Left lobe of liver (tissue), 2 donors: ENCODE results near the gene VASN. TPM values are rescaled to one million over a fixed set of nuclear protein-coding genes. Genes with fewer than 3 reads are reported as not detected.

ENCODE experiments used
- ATAC-seq: fragments of 200-7000 bp; cut with Tn5 transposase; one replicate; pipeline ENCODE4 v1.9.1; 2020; ENCODE audit warnings: mild to moderate bottlenecking, moderate library complexity
- DNase-seq: peaks from one replicate; pipeline ENCODE4 v3.0.0-alpha.2; 2020; ENCODE audit warnings: low spot score
- total RNA-seq: library from RNA; stranded (reverse); gene quantifications from one replicate; pipeline ENCODE4 v1.2.1, GENCODE V29; 2021
- donor health status: DM: no; HTN: no; CAD: no; lungs with moderate emphysema.
- donor health status: DM: no; HTN: yes; CAD: no.

Gene VASN
- total RNA-seq, 1 donor from 2014 or later = 22.3 TPM

DNA sequence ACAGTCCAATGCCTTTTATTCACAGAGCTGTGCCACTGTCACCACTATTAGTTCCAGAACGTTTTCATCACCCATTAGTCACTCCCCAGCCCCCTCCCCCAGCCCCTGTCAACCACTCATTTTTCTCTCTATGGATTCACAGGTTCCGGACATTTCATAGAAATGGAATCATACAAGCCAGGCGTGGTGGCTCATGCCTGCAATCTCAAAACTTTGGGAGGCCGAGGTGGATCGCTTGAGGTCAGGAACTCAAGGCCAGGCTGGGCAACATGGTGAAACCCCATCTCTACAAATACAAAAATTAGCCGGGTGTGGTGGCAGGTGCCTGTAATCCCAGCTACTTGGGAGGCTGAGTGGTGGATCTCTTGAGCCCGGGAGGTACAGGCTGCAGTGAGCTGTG lies 19.8 kb upstream of the VASN start:
- ATAC-seq (no peak), DNase-seq (no peak)

- ATAC-seq (no peak), DNase-seq (no peak)
Measured at GRCh38 chr16:4352843-4353242, 18.8 kb upstream of the VASN start.

- DNase-seq (no peak), ATAC-seq (no peak)
Measured at GRCh38 chr16:4353675-4354074, 18.0 kb upstream of the VASN start.

- DNase-seq = no peak
- ATAC-seq = no peak
Measured at GRCh38 chr16:4354512-4355409, 16.9 kb upstream of the VASN start.

DNA sequence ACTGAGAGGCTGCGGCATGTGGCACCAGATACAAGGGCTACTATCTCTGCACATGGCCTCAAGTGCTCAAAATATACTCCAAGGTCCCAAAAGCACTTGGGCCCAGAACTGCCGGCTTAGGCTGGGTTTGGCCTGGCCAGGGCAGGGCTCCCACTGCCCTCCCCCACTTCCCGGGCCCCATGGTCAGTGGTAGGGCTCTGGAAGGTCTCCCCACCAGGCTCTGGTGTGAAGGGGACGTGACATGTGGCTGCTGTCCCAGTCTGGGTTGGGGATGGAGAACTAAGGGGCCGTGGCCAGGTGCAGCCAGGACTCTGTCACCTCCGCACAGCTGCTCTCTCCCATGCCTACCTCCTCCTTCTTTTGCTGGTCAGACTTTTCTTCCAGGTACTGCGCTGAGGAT lies 14.8 kb upstream of the VASN start:
- no peak for DNase-seq
- ATAC-seq = no peak

- no peak for ATAC-seq
- no peak for DNase-seq
Measured at GRCh38 chr16:4358236-4358635, 13.4 kb upstream of the VASN start.

DNA sequence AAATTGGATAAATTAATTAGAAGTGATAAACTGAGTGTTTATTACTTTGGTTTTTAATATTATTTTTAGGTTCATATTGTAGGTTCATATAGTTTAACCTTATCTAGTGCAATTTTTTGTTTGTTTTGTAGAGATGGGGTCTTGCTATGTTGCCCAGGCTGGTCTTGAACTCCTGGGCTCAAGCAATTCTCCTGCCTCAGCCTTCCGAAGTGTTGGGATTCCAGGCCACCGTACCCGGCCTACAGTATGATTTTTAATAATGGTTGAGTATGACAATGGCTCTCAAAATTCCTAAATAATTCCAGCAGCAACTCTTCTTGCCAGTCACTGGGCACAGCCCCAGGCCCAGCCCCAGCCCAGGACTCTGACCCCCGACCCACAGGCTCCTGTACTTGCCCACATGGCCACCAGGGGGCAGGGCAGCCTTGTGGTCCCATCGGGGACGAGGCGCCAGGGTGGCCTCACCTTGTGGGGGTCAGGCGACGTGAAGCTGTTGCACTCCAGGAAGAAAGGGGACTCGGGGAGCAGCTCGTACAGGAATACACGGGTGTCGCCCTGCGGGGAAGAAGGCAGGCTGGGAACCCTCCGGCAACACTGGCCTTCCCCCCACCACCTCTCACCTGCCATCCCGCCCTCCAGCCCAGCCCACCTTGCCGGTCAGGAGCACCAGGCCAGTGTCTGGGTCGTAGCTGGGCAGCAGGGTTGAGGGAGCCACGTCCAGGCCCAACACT lies 12.7 kb upstream of the VASN start:
- ATAC-seq (peak; percentile 84), DNase-seq (no peak)

- DNase-seq (no peak), ATAC-seq (no peak)
Measured at GRCh38 chr16:4359914-4360313, 11.7 kb upstream of the VASN start.

DNA sequence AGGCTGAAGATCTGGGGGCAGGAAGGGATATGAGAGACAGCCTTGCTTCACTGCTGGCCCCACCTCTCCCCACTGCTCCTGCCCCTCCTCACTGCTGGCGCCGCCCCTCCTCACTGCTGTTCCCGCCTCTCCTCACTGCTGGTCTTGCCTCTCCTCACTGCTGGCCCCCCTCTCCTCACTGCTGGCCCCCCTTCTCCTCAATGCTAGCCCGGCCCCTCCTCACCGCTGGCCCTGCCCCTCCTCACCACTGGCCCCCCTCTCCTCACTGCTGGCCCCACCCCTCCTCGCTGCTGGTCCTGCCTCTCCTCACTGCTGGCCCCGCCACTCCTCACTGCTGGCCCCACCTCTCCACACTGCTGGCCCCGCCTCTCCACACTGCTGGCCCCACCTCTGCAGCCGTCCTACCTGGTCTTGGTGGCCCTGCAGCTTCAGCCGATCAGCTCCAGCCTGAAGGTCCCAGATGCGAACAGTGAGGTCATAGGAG lies 11.1 kb upstream of the VASN start:
- DNase-seq (no peak), ATAC-seq (peak; percentile 25)

- DNase-seq (no peak), ATAC-seq (no peak)
Measured at GRCh38 chr16:4361033-4361943, 10.4 kb upstream of the VASN start.

- ATAC-seq (no peak), DNase-seq (no peak)
Measured at GRCh38 chr16:4361944-4362311, 9.7 kb upstream of the VASN start.

GRCh38 chr16:4362476-4363135 lies 9.0 kb upstream of the VASN start:
- DNase-seq (no peak), ATAC-seq (no peak)

DNA sequence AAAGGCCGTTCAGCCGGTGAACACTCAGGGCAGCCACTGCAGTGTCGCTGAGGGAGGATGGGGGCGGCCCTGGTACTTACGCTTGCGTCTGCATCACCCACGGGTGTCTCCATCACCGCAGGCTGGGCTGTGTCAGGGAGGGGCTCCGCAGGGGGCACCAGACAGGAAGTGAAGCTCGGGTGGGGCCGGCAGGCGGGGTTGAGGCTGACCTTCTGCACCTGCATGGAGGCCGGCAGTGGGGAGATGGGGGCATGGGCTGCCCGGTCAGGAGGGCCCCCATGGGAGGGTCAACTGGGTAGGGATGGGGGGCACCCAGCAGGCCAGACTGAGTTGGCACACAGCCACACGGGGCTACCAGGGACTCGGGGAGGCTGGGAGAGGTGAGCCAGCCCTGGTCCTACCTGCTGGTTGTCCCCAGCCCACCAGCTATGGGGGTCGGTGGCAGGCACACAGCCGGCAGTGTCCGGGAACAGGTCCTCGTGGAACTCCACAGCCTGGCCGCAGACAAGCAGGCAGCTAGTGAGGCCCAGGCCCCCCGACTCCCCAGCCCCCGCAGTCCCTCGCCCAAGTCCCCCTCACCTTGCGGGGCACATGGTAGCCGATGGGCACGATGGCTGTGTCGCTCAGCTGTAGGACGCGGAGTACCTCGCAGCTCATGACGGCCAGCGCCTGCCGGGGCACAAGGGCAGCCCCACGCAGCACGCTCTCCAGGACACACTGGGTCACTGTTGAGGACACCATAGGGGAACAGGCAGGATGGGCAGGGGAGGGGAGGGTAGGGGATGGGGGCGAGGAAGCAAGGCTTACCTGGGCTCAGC lies 7.2 kb upstream of the VASN start:
- DNase-seq = no peak
- ATAC-seq = no peak

- ATAC-seq (no peak), DNase-seq (no peak)
Measured at GRCh38 chr16:4365014-4365406, 6.6 kb upstream of the VASN start.

DNA sequence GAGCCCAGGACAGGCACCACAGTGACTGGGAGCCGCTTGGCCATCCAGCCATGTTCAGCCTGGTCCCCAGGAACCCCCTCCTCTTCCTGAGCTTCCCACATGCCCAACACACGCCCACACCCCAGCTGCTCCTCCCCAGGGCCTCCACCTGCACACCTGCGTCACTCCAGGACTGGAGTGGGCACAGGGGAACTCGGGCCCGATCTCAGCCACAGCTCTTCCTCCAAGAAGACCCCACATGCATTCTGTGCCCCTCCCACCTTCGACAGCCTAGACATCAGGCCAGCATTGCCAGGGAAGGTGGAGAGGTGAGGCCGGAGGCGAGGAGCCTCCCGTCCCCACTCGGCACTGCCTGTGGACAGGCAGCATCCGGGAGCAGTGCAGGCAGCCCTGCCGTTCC lies 6.0 kb upstream of the VASN start:
- DNase-seq (no peak), ATAC-seq (no peak)

GRCh38 chr16:4366016-4366415 lies 5.6 kb upstream of the VASN start:
- ATAC-seq (no peak), DNase-seq (no peak)

GRCh38 chr16:4367393-4367856 lies 4.2 kb upstream of the VASN start:
- ATAC-seq = no peak
- no peak for DNase-seq

DNA sequence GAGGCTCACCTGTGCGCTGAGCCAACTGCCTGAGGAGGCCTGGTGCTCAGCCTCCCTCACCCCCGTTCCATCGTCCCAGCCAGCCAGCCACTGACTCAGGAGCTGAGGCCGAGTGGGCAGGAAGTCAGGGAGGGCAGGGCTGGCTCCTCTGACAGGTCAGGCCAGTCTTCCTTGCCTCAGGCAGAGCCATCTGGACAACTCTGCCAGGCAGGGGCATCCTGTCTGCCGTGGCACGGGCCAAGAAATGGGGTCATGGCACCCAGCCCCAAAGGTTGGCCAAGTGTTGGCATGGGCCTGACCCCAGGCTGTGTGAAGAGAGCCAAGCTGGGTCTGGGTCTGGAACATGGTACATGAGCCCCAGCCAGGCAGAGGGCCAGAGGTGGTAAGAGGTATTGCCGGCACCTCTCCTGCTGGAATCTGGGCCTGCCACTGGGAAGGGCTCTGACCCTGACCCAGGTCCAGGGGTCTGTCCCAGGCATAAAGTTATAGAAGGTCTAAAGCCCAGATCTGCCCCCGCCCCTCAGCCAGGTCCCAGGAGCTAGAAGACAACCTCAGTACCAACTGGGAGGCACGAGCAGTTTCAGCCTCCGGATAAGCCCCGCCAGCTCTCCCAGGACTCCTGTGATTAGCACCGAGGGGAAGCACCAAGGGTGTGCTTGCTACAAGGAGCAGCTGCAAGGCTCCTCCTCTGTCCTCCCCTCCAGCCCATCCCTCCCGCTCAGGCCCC lies 2.5 kb upstream of the VASN start:
- peak; percentile 12 for ATAC-seq
- peak; percentile 79 for DNase-seq

GRCh38 chr16:4370151-4370550 lies 1.5 kb upstream of the VASN start:
- no peak for DNase-seq
- ATAC-seq = no peak
